DMS114 treated with DMSO at 0.1 percent for 48 hours (cell line): ENCODE measurements around the gene CREBL2.
"Not testable (repeated sequence)": the region's sequence is repeated elsewhere in the genome, so short reads cannot be mapped to it uniquely, and the experiment has no call there.

ENCODE experiments used
- DNase-seq: peaks from one replicate; lab custom pipeline; 2025; ENCODE audit not compliant: unreplicated experiment; lab: John Stamatoyannopoulos, UW

CREBL2 gene, protein sequence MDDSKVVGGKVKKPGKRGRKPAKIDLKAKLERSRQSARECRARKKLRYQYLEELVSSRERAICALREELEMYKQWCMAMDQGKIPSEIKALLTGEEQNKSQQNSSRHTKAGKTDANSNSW

GRCh38 chr12:12611512-12612306, at the start of gene CREBL2:
Gene CREBL2 (plus strand): TSS chr12:12611876. CDS start chr12:12612173, 297 bp downstream.
- DNase-seq, result peak; percentile 89

GRCh38 chr12:12562016-12562483, 49.6 kb upstream of the CREBL2 start:
- no peak for DNase-seq

- DNase-seq, result peak; percentile 86
Observed at GRCh38 chr12:12562585-12563261, 49.0 kb upstream of the CREBL2 start, which contains the start of gene DUSP16. Gene DUSP16 (minus strand): TSS chr12:12562863. CDS start chr12:12521098, 41,765 bp downstream.

DNA sequence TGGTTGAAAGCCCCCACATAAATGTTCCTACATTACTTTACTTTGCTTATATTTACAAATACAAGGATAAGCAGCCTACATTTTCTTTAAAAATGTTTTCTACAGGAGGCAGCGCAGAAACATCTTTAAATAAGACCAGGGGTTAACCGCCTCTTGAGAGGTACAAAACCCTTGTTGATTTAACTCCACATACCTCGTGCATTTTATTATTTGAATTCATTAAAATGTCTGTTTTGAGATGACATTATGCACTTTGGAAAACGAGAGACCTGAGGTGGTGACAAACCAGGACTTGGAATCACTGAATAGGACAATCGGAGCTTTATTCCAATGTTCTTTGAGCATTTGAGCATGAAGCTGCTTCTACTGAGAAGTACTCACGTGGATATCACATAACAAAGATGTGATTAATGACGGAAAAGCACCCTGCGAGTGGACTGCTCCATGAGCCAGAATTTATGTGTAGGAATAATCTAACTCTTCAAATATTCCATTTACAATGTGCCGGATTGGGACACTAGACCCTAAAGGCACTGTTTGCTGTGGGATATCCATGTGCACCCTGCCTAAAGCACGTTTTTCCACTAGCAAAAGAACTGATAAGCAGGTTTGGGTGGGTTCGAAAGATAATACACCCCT, 48.3 kb upstream of the CREBL2 start:
- DNase-seq, result no peak

DNA sequence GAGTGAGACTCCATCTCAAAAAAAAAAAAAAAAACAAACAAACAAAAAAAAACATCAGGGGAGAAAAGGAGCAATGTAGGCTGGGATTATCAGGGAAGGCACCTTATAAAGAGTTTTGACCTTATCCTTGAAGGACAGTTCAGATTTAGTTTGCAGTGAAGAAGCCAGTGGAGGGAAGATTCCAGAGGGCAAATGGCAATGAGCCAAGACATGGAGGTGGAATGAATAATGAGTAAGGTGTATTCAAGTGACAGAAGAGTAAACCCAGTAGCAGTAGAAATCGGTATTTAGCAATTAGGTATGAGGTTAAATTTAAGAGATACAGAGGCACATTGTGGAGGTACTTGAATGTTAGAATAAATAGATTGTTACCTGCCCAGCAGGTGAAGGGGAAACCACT, 46.8 kb upstream of the CREBL2 start:
- DNase-seq, result no peak

DNA sequence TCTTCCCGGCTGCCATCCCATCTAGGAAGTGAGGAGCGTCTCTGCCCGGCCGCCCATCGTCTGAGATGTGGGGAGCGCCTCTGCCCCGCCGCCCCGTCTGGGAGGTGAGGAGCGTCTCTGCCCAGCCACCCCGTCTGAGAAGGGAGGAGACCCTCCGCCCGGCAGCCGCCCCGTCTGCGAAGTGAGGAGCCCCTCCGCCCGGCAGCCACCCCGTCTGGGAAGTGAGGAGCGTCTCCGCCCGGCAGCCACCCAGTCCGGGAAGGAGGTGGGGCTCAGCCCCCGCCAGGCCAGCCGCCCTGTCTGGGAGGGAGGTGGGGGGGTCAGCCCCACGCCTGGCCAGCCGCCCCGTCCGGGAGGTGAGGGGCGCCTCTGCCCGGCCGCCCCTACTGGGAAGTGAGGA, 45.7 kb upstream of the CREBL2 start:
- not testable (repeated sequence) for DNase-seq

- DNase-seq, result no peak
Observed at GRCh38 chr12:12572659-12573058, 39.0 kb upstream of the CREBL2 start.

DNA sequence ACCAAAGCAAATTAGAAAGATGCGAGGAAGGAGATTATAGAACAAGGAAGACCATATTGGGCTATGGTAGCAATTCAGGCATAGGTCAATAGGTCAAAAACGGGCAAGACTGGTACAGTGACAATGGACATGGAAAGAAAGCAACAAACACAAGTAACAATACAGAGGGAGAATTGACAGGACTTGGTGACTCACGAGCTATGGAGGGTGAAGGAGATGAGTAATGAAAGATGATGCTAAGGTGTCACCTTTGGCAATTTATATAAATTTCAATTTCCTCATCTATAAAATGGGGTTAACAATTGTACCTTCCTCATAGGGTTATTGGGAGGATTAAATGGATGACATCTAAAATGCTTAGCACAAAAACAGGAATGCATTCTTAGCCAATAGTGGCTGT, 33.9 kb upstream of the CREBL2 start:
- DNase-seq, result no peak

DNA sequence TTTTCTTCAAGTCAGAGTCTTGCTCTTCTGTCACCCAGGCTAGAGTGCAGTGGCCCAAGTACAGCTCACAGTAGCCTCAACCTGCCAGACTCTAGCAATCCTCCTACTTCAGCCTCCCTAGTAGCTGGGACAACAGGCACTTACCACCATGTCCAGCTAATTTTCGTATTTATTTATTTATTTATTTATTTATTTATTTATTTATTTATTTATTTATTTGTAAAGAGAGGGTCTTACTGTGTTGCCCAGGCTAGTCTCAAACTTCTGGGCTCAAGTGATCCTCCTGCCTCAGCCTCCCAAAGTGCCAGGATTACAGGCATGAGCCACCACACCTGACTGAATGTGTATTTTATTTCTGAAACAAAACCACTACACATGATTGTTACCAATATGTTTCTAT, 31.0 kb upstream of the CREBL2 start:
- DNase-seq, result not testable (repeated sequence)

DNA sequence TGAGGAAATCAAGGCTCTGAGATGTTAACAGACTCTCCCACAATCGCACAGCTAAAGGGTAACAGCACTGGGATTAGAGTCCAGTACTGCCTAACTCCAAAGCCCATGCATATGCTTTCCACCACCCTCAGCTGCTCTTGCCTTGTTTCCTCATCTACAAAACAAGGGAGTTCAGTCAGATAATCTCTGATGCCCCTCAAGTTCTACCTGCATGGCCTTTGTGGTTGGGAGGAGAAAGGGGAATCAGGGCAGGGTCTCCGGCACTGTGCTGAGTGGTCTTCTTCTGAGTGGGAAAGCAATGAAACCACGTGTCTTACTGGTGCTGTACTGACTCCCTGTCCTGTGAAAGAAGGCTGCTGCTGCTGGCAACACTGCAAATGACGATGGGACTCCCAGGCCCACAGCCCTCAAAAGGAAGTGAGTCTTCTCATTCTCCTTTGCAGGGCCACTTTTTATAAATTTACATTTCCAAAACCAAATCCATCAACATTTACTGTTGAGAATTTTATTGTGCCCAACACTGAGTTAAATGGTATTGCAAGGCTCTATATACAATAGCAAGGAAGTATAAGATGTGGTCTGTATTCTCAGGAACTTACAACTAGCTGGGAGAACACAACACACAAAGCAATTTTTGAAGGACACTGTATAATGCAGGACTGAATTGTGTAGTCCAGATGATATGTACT, 29.3 kb upstream of the CREBL2 start:
- DNase-seq, result no peak

- no peak for DNase-seq
Observed at GRCh38 chr12:12582895-12583303, 28.8 kb upstream of the CREBL2 start.

DNA sequence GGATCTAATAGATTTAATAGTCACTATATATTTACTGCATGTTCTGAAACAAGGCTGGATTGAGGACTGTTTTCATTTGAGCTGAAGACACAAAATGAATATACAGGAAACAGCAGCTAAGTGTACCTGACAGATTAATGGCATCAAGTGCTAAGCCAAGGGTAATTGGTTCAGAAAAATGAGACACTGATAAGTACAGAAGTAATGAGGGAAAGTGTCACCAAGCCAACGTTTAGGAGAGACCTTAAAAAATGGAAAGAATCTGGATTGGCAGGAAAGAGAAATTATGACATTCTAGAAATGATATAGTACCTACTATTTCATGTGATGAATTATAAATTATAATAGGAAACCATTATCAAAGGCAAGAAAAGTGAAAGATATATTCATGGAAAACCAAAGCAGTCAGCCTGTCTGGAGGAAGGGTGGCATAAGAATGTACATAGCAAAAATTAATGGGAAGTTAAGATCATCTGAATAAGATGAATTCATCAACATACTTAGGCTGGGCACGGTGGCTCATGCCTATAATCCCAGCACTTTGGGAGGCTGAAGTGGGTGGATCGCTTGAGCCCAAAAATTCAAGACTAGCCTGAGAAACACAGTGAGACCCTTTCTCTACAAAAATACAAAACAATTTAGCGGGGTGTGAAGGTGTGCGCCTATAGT, 28.0 kb upstream of the CREBL2 start:
- DNase-seq, result no peak

DNA sequence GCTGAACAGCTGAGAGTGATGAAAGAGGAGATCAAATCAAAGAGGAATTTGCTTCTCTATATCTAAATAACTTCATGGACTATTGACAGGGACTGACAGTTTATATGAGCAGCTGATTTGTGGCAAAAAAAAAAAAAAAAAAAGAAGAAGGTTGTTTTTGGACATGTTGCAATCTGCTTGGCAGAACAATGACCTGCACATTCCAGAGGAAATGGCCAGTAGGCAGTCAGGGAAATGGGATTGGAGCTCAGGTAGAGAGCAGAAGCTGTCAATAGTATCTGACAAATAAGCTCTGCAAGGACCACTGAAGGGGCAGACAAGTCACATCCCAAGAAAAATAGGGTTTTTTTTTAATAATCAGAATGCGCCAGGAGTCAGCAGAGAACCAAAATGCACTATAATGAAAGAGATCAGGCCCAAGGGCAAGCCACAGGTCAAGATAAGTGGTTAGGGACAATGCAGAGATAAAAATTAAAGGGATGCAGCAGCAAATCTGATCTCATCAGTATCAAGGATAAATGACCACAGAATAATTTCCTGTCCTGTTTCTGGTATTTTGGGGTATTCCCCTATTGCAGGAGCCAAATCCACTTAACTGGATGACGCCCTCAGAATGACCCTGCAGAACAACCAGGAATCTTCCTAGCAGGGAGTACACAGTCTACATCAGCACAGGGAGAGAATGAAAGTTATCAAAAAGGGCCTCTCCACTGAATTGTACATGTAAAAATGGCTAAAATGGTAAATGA, 26.4 kb upstream of the CREBL2 start:
- no peak for DNase-seq

DNA sequence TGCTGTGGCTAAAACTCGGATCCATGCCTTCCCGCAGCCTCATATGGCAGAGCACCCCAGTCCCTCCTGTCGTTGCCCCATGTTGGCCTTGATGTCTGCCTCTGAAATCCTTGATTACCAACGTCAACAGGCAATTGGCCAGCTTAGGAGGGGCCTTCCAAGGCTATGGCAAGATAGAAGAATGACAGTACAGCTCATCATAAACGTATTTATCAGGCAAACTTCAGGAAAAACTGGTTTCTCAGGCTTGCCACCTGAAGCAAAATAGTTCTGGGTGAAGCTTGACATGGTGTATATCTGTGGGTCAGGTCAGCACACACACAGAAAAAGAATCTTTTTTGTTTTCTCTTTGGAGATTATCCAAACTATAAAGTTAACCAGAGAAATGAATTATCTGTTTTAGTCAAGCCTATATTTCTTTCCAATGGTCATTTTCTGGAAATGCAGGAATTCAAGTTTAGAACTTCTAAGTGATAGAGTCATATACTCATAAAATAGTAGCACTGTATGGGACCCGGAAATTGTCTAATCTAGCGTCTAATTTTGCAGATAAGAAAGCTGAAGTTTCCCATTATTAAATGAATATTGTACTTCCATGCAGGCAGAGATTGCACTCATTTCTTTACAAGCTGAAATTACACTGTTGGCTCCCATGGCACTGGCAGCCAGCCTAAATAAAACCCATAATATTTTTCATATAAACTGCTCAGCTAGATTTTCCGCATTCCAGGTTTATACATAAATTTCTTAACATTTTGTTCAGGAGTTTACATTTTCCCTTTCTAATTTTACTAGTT, 24.6 kb upstream of the CREBL2 start:
- DNase-seq, result no peak

- DNase-seq, result no peak
Observed at GRCh38 chr12:12587878-12588277, 23.8 kb upstream of the CREBL2 start.

GRCh38 chr12:12588436-12588835, 23.2 kb upstream of the CREBL2 start:
- DNase-seq, result not testable (repeated sequence)

GRCh38 chr12:12590961-12591360, 20.7 kb upstream of the CREBL2 start:
- no peak for DNase-seq

GRCh38 chr12:12592930-12593329, 18.7 kb upstream of the CREBL2 start:
- no peak for DNase-seq

GRCh38 chr12:12595929-12596328, 15.7 kb upstream of the CREBL2 start:
- not testable (repeated sequence) for DNase-seq
